C4-2B (cell line): ENCODE measurements around the gene CCDC14.

Experiments
- CTCF ChIP-seq: fragments of 450-650 bp; conservative IDR thresholded peaks from 2 replicates; pipeline ENCODE4 v1.5.1; 2017; ENCODE audit warnings: mild to moderate bottlenecking
- ZFX ChIP-seq: fragments of 450-650 bp; IDR thresholded peaks from 2 replicates; pipeline ENCODE4 v1.6.1; 2017

GRCh38 chr3:123936400-123936799 is 24.6 kb downstream of the CCDC14 start:
- no peak for TF ChIP-seq CTCF
- no peak for TF ChIP-seq ZFX
